GM12864 (cell line): ENCODE results near the gene IER3.
"Not testable (repeated sequence)": the region's sequence is repeated elsewhere in the genome, so short reads cannot be mapped to it uniquely, and the experiment has no call there.

Experiments
- DNase-seq: peaks from one replicate; pipeline ENCODE4 v3.0.0-alpha.2; 2011; ENCODE audit warnings: low read depth
- H3K4me3 ChIP-seq: 2 replicates; pipeline ENCODE4 v1.5.1; 2011; ENCODE audit warnings: mild to moderate bottlenecking, low read depth, low read length, control low read depth
- TF ChIP-seq, protein P1 (sequence below): IDR thresholded peaks from 2 replicates; pipeline ENCODE4 v1.5.1; 2011; ENCODE audit warnings: low read depth, mild to moderate bottlenecking, moderate library complexity, low read length, control low read depth, inconsistent platforms; ENCODE audit errors: missing control alignments

The IER3 gene

DNA sequence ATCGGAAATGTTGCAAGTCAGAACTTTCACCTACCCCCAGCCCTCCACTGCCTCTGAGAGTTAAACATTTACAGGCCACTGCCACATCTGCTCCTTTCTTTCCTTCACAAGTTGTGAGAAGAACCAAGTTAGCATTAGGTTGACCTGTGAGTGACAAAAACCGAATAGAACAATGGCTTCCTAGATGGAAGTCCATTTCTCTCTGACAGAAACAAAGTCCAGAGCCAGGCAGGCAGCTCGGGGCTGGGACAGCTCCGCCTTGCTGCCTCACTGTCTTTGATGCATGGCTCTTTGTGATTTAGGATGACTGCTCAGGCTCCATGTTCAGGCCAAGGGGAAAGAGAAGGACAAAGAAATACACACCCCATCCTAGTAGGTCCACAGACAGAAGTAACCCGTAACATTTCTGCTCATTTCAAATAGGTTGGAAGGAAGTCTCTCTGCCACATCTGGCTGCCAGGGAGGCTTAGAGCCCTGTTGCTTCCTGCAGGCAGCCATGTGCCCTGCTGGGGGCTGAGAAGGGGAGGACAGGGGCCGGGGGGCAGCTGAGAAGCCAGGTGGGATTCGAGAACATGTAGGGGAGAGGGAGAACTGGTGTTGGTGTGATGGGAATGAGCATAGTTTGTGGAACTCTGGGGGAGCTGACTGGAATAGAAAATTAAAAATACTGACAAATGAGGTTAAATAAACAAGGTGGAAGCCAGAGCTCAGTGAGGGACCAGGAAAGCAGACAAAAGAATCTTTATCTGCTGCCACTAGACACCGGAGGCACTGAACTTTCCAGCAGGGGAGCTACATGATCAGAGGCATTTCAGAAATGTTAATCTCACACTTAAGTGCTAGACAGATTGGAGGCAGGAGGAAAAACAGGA lies 19.5 kb upstream of the IER3 start:
- H3K4me3 ChIP-seq = no peak overlapping the region
- DNase-seq = no peak
- TF ChIP-seq, protein P1, sequence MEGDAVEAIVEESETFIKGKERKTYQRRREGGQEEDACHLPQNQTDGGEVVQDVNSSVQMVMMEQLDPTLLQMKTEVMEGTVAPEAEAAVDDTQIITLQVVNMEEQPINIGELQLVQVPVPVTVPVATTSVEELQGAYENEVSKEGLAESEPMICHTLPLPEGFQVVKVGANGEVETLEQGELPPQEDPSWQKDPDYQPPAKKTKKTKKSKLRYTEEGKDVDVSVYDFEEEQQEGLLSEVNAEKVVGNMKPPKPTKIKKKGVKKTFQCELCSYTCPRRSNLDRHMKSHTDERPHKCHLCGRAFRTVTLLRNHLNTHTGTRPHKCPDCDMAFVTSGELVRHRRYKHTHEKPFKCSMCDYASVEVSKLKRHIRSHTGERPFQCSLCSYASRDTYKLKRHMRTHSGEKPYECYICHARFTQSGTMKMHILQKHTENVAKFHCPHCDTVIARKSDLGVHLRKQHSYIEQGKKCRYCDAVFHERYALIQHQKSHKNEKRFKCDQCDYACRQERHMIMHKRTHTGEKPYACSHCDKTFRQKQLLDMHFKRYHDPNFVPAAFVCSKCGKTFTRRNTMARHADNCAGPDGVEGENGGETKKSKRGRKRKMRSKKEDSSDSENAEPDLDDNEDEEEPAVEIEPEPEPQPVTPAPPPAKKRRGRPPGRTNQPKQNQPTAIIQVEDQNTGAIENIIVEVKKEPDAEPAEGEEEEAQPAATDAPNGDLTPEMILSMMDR = no peak

DNA sequence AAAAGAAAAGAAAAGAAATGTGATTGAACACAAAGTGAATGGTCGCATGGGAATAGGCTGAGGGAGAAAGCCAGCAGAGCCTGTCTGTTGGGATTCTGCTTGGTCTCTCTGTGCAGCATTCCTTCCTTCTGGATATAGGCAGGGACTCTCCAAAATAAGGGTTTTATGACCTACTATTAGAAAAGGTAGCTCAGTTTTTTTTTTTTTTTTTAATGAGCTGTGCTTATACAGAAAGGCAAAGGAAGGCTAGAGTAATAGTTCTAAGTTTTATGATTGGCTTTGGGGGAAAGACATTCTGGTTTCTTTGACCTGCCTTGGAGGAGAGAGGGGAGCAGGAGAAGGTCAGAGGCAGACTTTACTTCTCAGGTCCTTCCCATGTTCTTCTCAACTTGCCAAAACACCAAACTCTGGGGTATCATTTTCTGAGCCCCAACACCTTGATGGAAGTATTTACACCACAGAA lies 18.8 kb upstream of the IER3 start:
- no peak for DNase-seq
- no peak overlapping the region for H3K4me3 ChIP-seq
- TF ChIP-seq, protein P1 = no peak

DNA sequence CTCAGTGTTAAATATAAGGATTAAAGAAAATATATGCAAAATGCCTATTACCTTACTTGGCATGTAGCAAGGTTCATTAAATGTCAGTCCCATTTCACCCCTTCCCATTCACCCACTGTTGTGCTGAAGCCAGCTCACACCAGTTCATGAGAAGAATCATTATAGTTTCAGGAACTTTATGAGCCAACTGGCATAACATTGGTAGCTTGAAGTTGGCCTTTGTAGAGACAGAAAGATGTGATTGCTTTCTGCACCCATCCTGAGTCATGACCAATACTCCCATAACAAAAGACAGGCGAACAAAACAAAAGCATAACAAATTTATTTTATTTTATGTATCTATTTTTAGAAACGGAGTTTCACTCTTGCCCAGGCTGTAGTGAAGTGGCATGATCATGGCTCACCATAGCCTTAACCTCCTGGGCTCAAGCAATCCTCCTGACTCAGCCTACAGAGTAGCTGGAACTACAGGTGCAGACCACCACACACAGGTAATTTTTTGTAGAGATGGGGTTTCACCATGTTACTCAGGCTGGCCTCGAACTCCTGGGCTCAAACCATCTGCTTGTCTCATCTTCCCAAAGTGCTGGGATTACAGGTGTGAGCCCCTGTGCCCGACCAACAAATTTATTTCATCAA lies 17.6 kb upstream of the IER3 start:
- DNase-seq = no peak
- no peak overlapping the region for H3K4me3 ChIP-seq
- TF ChIP-seq, protein P1 = no peak

DNA sequence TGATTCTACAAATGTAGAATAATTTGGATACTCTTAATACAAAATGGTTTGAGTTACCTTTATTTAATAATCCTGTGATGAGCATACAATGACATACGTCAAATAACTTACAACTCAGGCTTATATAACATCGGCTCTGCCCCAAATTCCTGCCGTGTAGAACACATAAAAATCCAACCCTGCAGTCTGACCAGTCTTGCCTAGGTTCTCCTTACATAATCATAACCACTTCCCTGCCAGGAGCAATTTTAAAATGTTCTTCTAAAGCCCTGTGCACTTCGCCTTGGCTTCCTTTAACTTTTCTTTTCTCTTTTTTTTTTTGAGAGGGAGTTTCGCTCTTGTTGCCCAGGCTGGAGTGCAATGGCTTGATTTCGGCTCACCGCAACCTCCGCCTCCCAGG lies 16.2 kb upstream of the IER3 start:
- H3K4me3 ChIP-seq = no peak overlapping the region
- DNase-seq = no peak
- TF ChIP-seq, protein P1 = no peak

DNA sequence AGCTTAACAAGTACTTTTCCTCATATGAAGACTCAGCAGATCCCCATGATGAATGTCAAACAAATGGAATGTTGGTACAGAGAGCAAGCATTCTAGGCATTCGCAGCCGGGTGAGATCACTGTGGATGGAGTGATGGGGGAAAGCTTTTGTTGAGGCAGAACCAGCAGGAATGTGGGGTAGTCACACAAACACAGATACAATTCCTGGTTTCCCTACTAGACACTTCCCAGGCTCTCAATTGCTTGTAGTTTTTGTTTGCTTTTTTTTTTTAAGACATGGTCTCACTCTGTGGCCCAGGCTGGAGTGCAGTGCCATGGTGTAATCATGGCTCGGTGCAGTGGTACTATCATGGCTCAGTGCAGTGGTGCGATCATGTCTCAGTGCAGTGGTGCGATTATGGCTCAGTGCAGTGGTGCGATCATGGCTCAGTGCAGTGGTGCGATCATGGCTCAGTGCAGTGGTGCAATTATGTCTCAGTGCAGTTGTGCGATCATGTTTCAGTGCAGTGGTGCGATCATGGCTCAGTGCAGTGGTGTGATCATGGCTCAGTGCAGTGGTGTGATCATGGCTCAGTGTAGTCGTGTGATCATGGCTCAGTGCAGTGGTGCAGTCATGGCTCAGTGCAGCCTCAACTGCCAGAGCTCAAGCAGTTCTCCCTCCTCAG lies 15.4 kb upstream of the IER3 start:
- no peak for DNase-seq
- no peak overlapping the region for H3K4me3 ChIP-seq
- TF ChIP-seq, protein P1 = no peak

DNA sequence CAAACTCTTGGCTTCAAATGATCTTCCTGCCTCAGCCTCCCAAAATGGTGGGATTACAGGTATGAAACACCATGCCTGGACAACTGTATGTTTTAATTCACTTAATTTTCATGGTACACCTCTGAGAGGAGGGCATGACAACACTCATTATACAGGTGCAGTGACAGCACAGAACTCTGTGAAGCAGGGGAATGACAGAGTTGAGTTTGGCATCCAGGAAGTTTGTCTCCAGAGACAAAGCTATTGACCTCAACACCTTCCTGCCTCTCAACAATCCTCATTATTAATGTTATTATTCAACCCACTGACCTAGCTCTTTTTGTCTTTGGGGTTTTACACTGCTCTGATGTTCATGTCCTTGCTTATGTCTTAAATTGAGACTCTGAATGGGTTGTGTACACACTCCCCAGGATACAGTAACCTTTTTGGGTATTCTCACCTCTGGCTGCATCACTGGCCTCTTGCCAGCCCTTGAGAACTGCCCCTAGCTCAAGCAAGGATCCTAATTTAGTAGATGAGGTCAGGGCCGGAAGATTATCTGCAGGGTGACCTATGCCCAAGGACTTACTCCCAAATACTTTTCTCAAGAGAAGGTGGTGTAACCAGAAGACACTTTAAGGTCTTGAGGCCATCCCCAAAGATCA lies 13.0 kb upstream of the IER3 start:
- H3K4me3 ChIP-seq = no peak overlapping the region
- DNase-seq = no peak
- TF ChIP-seq, protein P1 = no peak

DNA sequence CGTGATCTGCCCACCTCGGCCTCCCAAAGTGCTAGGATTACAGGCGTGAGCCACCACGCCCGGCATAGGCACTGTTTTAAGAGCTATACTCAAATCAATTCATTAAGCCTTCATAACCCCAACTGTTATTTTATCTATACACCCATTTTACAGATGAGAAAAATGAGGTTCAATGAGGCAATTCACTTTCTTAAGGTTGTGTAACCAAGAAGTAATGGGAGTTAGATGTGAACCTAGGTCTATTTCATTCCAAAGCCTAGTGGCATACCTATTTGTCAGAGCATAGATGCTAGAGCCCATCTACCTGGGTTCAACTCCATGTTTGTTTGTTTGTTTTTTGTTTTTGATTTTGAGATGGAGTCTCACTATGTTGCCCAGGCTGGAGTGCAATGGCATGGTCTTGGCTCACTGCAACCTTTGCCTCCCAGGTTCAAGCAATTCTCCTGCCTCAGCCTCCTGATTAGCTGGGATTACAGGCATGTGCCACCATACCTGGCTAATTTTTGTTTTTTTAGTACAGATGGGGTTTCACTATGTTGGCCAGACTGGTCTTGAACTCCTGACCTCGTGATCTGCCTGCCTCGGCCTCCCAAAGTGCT lies 12.2 kb upstream of the IER3 start:
- DNase-seq, H3K4me3 ChIP-seq: not testable (repeated sequence)
